HUES64 (cell line): ENCODE measurements around the gene NFKBIB.
"Not testable (repeated sequence)": the region's sequence is repeated elsewhere in the genome, so short reads cannot be mapped to it uniquely, and the experiment has no call there.

Experiments used
- H3K27ac ChIP-seq: 2 replicates; pipeline ENCODE4 v1.7.0; 2013; ENCODE audit warnings: low read depth, low read length, inconsistent platforms
- H3K27me3 ChIP-seq: 2 replicates; pipeline ENCODE4 v1.6.1; 2013; ENCODE audit warnings: mild to moderate bottlenecking, low read length; ENCODE audit not compliant: insufficient read depth
- H3K36me3 ChIP-seq: 2 replicates; pipeline ENCODE4 v1.6.1; 2013; ENCODE audit warnings: mild to moderate bottlenecking, low read length; ENCODE audit not compliant: insufficient read depth
- H3K4me1 ChIP-seq: 2 replicates; pipeline ENCODE4 v1.6.1; 2013; ENCODE audit warnings: mild to moderate bottlenecking, low read length, moderate library complexity; ENCODE audit not compliant: insufficient read depth
- H3K4me3 ChIP-seq: 2 replicates; pipeline ENCODE4 v1.5.1; 2013; ENCODE audit warnings: mild to moderate bottlenecking, low read length, moderate library complexity
- H3K9ac ChIP-seq: 2 replicates; pipeline ENCODE4 v1.6.1; 2013; ENCODE audit warnings: mild to moderate bottlenecking, low read depth, low read length
- H3K9me3 ChIP-seq: 2 replicates; pipeline ENCODE4 v1.6.1; 2013; ENCODE audit warnings: low read depth, low read length; ENCODE audit not compliant: insufficient read depth
- WGBS: fragments of 150-250, 120-280 bp; methylation state at CpG from one replicate; pipeline ENCODE4 v1.1.7; 2013; ENCODE audit warnings: missing lambda C conversion rate; 5-methylcytosine and 5-hydroxymethylcytosine counted together

NFKBIB gene

GRCh38 chr19:38932425-38933179 is 32.8 kb downstream of the NFKBIB start:
- Histone ChIP-seq H3K27ac (no peak overlapping the region), H3K36me3 (peaks cover 38% of the 10 kb centered on the region)

GRCh38 chr19:38933544-38933943 is 33.8 kb downstream of the NFKBIB start:
- Histone ChIP-seq H3K9ac (no peak overlapping the region), H3K27me3 (no peaks in the 10 kb centered on the region), H3K27ac (no peak overlapping the region), H3K36me3 (peaks cover 32% of the 10 kb centered on the region), H3K4me3 (no peak overlapping the region), H3K4me1 (peaks cover 3% of the 10 kb centered on the region; the same call in 1 of the 2 replicates), H3K9me3 (peaks cover 12% of the 10 kb centered on the region; the same call in 1 of the 2 replicates)
- WGBS, result 91% methylated on average over 4 of the region's 4 CpGs

More at GRCh38 chr19:38932425-38933179, 32.8 kb downstream of the NFKBIB start:
- Histone ChIP-seq H3K9me3 (peaks cover 12% of the 10 kb centered on the region; the same call in 1 of the 2 replicates), H3K9ac (no peak overlapping the region), H3K27me3 (no peaks in the 10 kb centered on the region), H3K4me3 (no peak overlapping the region), H3K4me1 (peaks cover 3% of the 10 kb centered on the region; the same call in 1 of the 2 replicates)
- WGBS, result 96% methylated on average over 29 of the region's 29 CpGs

GRCh38 chr19:38939957-38940356 is 40.2 kb downstream of the NFKBIB start:
- H3K4me3 ChIP-seq, result no peak overlapping the region
- H3K27ac ChIP-seq, result no peak overlapping the region
- no peaks in the 10 kb centered on the region for H3K27me3 ChIP-seq
- 0 out of 2 replicates have a peak, but pooled peaks cover under 1% of the 10 kb centered on the region for H3K9me3 ChIP-seq
- 87% methylated on average over 5 of the region's 5 CpGs for WGBS
- H3K9ac ChIP-seq, result no peak overlapping the region
- H3K36me3 ChIP-seq, result peaks cover 5% of the 10 kb centered on the region; the same call in 1 of the 2 replicates
- no peaks in the 10 kb centered on the region for H3K4me1 ChIP-seq

GRCh38 chr19:38941466-38941865 is 41.7 kb downstream of the NFKBIB start:
- peaks cover 12% of the 10 kb centered on the region; the same call in 1 of the 2 replicates for H3K36me3 ChIP-seq
- H3K9ac ChIP-seq, result not testable (repeated sequence)
- WGBS, result 91% methylated on average over 5 of the region's 5 CpGs

GRCh38 chr19:38941979-38942378 is 42.2 kb downstream of the NFKBIB start:
- H3K9ac ChIP-seq, result no peak overlapping the region
- H3K27me3 ChIP-seq, result no peaks in the 10 kb centered on the region
- 77% methylated on average over 2 of the region's 2 CpGs for WGBS
- peaks cover 15% of the 10 kb centered on the region; the same call in 1 of the 2 replicates for H3K36me3 ChIP-seq
- H3K27ac ChIP-seq, result no peak overlapping the region
- H3K9me3 ChIP-seq, result no peaks in the 10 kb centered on the region
- H3K4me3 ChIP-seq, result no peak overlapping the region
- no peaks in the 10 kb centered on the region for H3K4me1 ChIP-seq

More at GRCh38 chr19:38941466-38941865, 41.7 kb downstream of the NFKBIB start:
- not testable (repeated sequence) for H3K4me3 ChIP-seq, H3K27me3 ChIP-seq, H3K27ac ChIP-seq, H3K9me3 ChIP-seq, H3K4me1 ChIP-seq

GRCh38 chr19:38942471-38943181 is 42.9 kb downstream of the NFKBIB start:
- Histone ChIP-seq H3K9ac (no peak overlapping the region), H3K27me3 (no peaks in the 10 kb centered on the region), H3K9me3 (no peaks in the 10 kb centered on the region), H3K4me1 (no peaks in the 10 kb centered on the region), H3K4me3 (no peak overlapping the region), H3K27ac (no peak overlapping the region), H3K36me3 (peaks cover 19% of the 10 kb centered on the region)
- 91% methylated on average over 19 of the region's 20 CpGs for WGBS

GRCh38 chr19:38944981-38945506 is 45.3 kb downstream of the NFKBIB start:
- H3K27ac ChIP-seq, result no peak overlapping the region
- no peak overlapping the region for H3K9ac ChIP-seq
- WGBS, result 96% methylated on average over 11 of the region's 12 CpGs
- no peaks in the 10 kb centered on the region for H3K4me1 ChIP-seq
- H3K27me3 ChIP-seq, result no peaks in the 10 kb centered on the region
- H3K4me3 ChIP-seq, result no peak overlapping the region
- no peaks in the 10 kb centered on the region for H3K9me3 ChIP-seq
- H3K36me3 ChIP-seq, result peaks cover 19% of the 10 kb centered on the region

GRCh38 chr19:38945562-38946228 is 45.9 kb downstream of the NFKBIB start:
- Histone ChIP-seq H3K27me3 (no peaks in the 10 kb centered on the region), H3K9me3 (no peaks in the 10 kb centered on the region), H3K4me1 (no peaks in the 10 kb centered on the region), H3K4me3 (no peak overlapping the region), H3K36me3 (peaks cover 19% of the 10 kb centered on the region), H3K27ac (no peak overlapping the region), H3K9ac (no peak overlapping the region)
- WGBS, result 98% methylated on average over 3 of the region's 3 CpGs

GRCh38 chr19:38946229-38947010 is 46.7 kb downstream of the NFKBIB start:
- no peak overlapping the region for H3K27ac ChIP-seq
- 89% methylated on average over 11 of the region's 11 CpGs for WGBS
- no peak overlapping the region for H3K4me3 ChIP-seq
- no peaks in the 10 kb centered on the region for H3K27me3 ChIP-seq
- peaks cover 19% of the 10 kb centered on the region for H3K36me3 ChIP-seq
- no peaks in the 10 kb centered on the region for H3K9me3 ChIP-seq
- H3K9ac ChIP-seq, result no peak overlapping the region
- no peaks in the 10 kb centered on the region for H3K4me1 ChIP-seq

GRCh38 chr19:38949580-38950367 is 50.0 kb downstream of the NFKBIB start:
- no peaks in the 10 kb centered on the region for H3K4me1 ChIP-seq
- H3K27ac ChIP-seq, result no peak overlapping the region
- peak overlapping the region; percentile 58 for H3K4me3 ChIP-seq
- no peaks in the 10 kb centered on the region for H3K9me3 ChIP-seq
- peak overlapping the region; percentile 35; the same call in 1 of the 2 replicates for H3K9ac ChIP-seq
- H3K36me3 ChIP-seq, result peaks cover 16% of the 10 kb centered on the region
- H3K27me3 ChIP-seq, result no peaks in the 10 kb centered on the region
- 53% methylated on average over 72 of the region's 72 CpGs for WGBS
